Activated T-helper 9 cell treated with anti-CD3 and anti-CD28 coated beads, Interleukin-2, amount 50 U/mL, for 16 hours (primary cell): ENCODE results near the gene STAT3.
A peak's percentile ranks its signal among the peaks of the same experiment; 100 is the strongest.
"Not testable (repeated sequence)": the region's sequence is repeated elsewhere in the genome, so short reads cannot be mapped to it uniquely, and the experiment has no call there.

Experiments used
- DNase-seq: peaks from one replicate; pipeline ENCODE4 v3.0.0-alpha.2; 2020; ENCODE audit warnings: low read depth

Gene STAT3

DNA sequence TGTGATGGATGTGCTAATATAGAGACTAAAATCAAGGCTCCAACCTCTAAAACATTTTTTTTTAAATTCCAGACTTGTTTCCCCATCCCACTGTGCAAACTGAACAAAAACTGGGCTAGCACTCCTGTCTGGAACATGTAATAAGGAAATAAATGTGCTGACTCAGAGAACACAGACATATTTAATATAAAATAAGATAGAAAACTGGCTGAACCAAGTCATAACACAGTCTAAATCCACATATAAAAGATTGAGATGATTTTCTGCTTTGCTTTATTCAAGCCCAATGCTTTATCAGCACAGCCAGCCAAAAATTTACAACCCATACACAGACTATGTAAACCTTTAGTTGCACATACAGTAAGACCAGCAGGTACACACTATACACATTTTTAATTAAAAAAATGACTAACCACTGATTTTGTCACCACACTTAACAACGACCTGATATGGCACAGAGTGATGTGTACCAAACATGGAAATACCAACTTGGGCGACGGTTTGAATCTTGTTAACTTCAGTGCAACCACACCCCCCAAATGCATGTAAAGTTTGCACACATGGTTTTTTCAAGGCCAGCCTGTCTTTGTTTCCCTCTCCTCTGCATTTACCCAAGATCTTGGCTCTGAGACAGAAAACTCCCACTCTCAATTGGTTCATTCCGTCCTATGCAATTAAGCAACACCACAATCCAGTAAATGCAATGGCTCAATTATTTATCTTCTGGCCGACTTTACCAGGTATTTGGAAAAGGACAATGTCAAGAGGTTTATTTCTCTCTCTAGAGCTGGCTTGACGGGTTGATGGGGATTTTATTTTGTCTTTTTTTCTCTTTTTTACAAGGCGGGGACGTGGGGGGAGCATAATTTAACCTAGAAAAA, 1.2 kb downstream of the STAT3 start:
- DNase-seq = no peak

DNA sequence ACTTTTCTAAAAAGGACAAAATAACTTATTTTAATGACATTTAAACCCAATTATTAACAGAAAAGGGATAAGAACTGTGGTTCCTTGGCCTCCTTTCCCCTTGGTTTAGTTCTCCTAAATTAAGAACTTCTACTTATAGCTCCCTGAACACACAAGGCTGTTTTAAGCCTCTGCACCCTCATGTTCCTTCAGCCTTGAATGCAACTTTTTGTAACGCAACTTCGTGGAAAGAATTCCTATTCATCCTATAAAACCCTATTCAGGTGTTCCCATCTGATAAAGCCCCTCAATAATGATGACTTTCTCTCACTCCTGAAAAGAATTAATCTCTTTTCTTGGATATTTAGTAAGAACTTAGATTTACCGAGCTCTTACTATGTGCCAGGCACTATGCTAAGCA, 6.3 kb downstream of the STAT3 start:
- DNase-seq = no peak

DNA sequence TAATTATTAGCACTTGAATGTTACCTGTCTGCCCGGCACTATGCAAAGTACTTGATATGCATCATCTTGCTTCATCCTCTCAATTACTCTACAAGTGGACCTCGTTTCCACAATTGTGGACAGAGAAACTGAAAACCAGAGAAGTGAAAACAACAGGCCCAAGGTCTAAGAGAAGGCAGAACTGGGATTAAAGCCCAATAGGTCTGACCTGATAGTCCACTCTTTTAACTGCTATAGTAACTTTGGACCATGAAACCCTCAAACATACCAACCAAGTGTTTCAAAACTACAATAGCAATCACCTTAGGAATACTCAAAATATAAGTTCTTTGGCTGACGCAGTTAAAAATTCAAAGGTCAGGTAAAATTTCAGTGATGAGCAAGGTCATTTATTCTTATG, 7.3 kb downstream of the STAT3 start:
- no peak for DNase-seq

DNA sequence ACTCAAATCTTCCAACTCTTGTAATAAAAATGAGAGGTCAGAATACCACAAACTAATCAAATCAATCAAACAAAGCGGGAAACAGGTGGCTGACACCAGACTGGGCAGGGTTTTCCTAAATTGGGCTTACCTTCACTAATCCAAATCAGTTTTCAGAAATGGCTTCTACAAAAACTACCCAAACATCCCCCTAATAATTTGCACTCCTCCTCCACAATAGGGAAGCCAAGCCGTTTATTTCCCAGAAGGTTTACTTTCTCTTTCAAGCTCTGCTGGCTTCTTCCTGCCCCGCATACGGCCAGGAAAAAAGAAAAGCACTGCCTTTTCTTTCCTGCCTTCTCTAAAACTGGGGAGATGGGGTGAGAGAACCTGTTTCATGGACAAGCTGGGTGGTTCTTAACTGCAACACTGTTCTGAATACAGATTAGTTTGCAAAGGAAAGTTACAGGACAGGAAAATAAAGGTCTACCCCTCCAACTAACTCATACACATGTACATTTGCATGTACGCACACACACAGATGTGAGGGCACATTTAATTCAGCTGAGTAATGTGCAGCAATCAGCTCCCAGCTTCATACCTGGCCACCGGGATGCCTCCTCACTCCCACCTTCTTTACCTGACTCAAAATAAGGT, 9.2 kb downstream of the STAT3 start:
- no peak for DNase-seq

DNA sequence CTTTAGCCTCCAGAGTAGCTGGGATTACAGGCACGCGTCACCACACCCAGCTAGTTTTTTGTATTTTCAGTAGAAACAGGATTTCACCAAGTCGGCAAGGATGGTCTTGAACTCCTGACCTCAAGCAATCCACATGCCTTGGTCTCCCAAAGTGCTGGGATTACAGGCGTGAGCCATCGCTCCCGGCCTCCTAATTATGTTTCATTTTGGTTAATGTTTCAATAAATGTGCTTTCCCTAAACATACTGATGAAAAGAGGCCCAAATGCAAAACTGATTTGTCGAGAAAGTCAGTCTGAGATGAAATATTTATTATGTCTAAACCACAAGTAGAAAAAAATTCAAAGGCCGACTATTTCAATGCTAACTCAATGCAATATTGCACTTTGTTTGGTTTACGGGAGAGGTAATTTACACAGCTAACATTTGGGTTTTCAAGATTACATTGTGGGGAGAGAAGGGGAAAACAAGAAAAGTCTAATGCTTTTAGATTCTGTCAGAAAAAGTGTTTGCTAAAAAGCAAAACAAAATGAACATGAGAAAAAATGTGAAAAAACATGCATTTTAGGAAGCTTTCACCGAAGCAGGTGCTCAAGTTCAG, 9.8 kb downstream of the STAT3 start:
- no peak for DNase-seq

DNA sequence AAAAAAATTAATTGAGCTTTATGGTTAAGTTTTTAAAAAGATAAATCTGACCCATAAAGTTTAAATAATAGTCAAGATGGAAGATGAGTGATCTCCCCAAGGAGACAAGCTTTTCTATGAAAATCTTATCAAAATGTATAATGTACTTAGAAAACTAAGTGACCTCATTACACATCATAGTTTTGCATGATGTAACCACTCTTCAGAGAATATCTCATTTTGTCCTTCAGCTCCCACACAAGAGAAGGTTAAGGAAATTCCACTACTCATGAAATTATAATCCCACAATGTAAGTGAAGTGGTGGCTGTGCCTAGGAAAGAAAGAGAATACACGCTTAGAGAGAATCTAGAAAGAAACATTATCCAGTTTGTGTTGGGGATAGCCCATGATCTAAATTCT, 14.3 kb downstream of the STAT3 start:
- no peak for DNase-seq

DNA sequence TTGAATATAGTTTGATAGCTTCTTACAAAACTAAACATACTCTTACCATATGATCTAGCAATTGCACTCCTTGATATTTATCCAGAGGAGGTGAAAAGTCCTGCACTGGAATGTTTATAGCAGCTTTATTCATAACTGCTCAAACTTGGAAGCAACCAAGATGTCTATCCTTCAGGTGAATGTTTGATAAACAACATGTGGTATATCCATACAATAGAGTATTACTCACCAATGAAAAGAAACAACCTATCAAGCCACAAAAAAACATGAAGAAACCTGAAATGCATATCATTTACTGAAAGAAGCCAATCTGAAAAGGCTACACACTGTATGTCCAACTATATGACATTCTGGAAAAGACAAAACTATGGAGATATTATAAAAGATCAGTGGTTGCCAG, 16.1 kb downstream of the STAT3 start:
- no peak for DNase-seq

DNA sequence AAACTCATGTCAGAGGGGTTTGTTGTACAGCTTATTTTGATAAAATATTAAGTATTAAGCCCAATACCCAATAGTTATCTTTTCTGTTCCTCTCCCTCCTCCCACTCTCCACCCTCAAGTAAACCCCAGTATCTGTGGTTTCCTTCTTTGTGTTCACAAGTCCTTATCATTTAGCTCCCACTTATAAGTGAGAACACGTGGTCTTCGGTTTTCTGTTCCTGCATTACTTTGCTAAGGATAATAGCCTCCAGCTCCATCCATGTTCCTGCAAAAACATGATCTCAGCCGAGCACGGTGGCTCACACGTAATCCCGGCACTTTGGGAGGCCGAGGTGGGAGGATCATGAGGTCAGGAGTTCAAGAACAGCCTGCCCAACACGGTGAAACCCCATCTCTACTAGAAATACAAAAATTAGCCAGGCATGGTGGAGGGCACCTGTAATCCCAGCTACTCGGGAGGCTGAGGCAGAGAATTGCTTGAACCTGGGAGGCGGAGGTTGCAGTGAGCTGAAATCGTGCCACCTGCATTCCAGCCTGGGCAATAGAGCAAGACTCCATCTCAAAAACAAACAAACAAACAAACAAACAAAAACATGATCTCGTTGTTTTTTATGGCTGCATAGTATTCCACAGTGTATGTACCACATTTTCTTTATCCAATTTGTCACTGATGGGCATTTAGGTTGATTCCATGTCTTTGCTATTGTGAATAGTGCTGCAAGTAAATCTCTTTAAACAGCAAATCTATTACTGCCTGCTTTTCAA, 19.3 kb downstream of the STAT3 start:
- not testable (repeated sequence) for DNase-seq

DNA sequence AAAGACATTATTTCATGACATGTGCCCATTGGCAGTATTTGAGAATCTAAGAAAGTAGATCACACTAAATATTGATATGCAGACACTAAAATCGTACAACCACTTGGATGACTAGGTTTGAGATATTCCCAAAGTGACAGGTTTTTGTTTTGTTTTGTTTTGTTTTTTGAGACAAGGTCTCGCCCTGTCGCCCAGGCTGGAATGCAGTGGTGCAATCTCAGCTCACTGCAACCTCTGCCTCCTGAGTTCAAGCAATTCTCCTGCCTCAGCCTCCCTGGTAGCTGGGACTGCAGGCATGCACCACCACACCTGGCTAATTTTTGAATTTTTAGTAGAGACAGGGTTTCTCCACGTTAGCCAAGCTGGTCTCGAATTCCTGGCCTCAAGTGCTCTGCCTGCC, 19.9 kb downstream of the STAT3 start:
- not testable (repeated sequence) for DNase-seq

DNA sequence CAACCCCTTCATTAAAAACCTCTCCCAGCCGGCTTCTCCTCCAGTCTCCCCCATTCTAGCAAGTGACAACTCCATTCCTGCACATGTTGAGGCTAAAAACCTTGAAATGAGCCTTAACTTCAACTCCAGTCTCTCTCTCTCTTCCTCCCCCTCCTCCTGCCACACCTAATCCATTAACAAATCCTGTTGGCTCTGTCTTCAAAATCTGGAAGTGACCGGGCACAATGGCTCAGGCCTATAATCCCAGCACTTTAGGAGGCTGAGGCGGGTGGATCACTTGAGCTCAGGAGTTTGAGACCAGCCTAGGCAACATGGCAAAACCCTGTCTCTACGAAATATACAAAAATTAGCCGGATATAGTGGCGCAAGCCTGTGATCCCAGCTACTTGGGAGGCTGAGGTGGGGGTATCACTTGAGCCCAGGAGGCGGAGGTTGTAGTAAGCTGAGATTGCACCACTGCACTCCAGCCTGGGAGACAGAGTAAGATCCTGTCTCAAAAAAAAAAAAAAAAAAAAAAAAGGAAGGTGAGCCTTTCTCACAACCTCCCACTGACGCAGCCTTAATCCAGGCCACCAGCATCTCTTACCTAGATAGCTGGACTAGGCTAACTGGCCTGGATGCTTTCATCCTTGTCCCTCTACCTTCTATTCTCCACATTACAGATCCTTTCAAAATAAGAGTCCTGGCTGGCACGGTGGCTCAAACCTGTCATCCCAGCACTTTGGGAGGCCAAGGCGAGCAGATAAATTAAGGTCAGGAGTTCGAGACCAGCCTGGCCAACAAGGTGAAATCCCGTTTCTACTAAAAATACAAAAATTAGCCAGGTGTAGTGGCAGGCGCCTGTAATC, 21.8 kb downstream of the STAT3 start:
- not testable (repeated sequence) for DNase-seq

DNA sequence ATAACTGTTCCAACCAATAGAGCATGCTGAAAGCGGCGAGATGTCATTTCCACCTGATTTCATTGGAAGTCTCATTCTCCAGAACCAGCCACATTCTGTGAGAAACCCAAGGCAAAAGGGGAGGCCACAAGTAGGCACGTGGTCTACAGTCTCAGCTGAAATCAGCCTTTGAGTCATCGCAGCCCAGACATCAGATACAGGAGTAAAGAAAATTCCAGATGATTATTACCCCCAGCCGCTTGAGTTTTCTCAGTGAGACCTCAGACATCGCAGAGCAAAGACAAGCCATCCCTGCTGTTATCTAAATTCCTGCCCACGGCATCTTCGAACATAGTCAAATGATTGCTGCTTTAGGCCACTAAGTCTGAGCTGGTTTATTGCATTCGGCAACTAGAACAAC, 23.1 kb downstream of the STAT3 start:
- DNase-seq = peak; percentile 9

DNA sequence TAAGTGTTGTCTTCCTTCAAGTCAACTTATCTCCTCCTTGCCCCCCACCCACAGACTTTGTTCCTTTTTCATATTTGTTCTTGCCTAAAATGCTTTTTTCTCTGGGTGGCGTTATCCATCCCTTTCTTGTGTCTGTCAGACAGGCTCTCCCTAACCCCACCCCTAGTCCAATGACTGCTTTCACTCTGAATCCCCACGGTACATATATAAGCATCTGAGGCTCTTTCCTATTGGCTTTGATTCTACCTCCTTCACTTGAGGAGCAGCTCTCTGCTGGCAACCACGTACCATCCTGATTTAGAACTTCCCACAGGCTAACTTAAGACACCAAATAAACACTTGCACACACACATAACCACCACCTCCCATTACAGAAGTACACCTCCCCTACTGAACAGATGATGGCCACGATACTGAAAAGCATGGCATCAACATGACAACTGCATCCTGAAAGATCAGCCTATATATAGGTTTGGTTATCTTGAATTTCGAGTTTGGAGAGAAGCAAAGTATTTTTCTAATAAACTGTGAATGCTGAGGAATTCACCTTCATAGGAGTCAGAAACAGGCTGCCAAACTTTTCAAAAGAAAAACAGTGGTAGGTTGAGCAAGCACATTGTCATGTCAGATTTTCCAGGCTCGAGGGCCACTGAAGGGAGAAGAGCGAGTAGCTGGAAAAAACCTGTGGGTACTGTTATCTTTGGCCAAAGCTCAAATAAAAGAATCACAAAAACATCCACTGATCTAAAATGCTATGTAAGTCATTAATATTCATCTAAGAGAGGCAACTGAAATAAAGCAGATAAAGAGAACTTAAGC, 24.3 kb downstream of the STAT3 start:
- DNase-seq = no peak

DNA sequence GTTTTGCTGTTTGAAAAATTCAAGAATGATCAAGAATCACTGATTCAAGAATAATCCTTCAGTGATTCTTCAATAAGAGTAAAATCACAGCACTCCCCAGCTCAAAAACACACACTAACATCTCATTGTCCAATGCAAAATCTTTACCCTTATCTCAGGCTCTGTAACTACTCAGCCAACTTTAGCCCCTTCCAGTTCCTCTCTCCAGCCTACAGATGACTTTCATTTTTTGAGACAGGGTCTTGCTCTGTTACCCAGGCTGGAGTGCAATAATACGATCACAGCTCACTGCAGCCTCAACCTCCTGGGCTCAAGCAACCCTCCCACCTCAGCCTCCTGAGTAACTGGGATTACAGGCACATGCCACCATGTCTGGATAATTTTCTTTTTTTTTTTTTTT, 25.0 kb downstream of the STAT3 start:
- no peak for DNase-seq

DNA sequence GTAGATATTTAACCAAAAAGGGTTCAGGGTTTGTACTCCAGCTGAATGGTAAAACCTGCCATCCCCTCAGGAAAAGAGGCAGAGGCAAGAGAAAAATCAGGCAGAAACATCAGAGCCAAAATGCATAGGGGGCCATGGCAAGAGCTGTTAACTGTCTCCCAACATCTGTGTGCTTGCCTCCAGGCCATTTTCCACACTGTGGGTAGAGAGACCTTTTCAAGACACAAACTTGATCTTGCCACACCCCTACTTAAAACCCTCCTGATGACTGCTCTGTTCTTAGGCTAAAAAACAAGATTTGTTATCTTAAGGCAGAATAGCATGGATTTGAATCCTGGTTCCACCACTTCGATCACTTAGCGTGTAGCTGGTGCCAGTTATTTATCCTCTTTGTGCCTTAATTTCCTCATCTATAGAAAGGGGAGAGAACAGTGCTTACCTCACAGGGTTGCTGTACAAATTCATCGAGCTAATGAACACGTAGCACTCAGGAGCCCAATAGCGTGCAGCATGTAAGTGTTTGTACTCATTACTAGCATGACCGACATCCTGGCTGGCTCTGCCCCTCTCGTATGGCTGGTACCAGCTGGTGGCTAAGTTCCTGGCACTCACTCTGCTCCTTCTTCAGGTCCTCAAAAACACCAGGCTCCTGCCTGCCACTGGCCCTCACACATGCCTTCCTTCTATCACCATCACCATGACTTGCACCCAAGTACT, 25.8 kb downstream of the STAT3 start:
- no peak for DNase-seq

DNA sequence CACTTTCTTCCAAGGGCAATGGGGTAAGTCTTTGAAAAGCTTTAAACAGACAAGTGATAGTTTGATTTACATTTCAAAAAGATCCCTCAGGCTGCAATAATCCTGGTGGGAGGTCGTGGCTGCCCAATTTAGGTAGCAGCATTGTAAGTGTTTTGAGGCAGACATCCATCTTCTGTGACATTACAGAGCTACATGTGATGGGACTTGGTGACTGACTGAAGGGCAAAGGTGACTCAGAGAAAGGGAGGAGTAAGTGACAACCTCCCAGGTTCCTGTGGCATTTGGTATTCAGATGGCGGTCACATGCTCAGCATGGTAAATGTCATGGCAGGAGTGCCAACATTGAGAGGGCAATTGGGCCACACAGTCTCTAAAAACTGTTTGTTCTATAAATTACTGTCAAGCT, 26.5 kb downstream of the STAT3 start:
- peak; percentile 13 for DNase-seq

DNA sequence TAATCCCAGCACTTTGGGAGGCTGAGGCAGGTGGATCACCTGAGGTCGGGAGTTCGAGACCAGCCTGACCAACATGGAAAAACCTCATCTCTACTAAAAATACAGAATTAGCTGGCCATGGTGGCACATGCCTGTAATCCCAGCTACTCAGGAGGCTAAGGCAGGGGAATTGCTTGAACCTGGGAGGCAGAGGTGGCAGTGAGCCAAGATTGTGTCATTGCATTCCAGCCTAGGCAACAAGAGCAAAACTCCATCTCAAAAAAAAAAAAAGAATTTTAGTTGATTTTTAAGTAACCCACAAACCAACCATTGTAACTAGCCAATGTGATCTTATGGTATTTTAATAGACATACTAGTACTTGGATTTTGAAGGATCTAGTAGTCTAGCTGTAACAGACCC, 27.9 kb downstream of the STAT3 start:
- not testable (repeated sequence) for DNase-seq

DNA sequence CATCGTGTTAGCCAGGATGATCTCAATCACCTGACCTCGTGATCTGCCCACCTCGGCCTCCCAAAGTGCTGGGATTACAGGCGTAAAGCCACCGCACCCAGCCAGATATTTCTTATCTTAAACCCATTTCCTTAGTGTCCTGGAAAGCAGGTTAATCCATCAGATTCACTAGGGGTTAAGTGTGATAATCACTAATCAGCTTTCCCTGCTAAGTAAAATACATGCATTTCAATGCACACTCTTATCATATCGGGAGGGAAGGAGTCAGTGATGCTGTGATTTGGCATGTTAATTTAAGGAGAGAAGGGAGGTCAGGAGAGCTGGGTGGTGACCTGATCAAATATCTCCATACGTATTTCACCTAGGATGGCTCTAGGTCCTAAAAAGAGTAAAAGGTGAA, 29.1 kb downstream of the STAT3 start:
- no peak for DNase-seq

DNA sequence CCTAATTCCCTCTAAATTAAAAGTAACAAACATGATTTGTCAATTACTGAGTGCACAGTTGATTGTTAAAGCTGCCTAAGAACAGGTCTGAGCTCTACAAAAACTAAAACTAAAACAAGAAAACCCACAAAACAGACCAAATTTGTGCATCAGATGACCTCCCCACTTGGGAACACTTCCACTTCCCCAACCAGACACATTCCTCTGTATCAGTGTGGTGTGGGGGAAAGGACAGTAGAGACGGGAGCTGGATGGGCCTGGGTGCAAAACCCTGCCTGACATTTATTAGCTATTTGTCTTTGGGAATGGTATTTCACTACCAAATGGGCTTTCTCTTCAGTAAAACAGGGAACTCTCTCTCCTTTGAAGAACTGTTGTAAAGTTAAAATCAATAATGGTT, 29.8 kb downstream of the STAT3 start:
- DNase-seq = no peak

DNA sequence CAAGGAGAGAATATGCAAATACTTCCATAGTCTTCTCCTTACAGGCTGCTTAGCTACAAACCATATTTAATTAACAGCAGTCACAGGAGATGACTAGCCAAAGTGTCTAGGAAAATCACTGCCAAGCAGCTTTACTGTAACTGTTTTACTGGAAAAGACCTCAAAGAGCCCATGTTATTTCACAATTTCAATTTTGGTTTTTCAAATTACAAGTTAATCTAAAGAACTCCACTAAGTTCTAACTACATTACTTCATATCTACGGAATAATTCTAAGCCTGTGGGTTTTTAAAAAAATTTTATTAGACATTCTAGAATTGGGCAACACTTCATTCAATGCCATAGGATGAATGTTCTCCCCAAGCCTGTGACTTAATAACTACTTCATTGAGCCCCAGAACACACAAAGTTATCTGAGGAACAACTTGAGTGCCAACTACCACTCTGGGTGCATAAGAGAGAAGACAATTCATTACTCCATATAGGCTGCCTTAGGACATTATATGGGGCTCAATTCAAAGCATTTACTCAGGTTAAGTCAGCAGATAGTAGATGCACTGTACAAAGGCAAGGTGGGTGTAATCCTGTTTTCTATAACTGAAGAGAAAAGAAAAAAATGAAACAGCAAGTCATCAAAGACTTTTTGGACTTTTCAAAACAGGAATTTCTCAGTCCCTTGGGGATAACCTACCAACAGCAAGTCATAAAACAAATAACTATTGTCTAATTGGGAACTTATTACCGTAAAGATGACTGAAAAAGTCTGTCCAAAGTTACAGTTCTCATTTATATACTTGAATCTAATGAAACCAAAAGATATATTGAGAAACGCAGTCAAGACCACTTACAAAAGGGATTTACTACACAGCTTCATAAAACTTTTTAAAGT, 33.0 kb downstream of the STAT3 start:
- DNase-seq = no peak
